HEK293 (cell line): Measurements from ENCODE around the gene STPG3.

Source experiments
- CTCF ChIA-PET: fragments of 350-600 bp; formaldehyde crosslinking; extraction: SDS; loops from one replicate; lab custom pipeline; 2021; ENCODE audit warnings: antibody characterized with exemption; lab: Yijun Ruan, JAX
- POLR2A ChIA-PET: fragments of 300-600 bp; formaldehyde crosslinking; extraction: SDS; loops from one replicate; lab custom pipeline; 2020; ENCODE audit warnings: antibody characterized with exemption, inconsistent platforms; lab: Yijun Ruan, JAX
- H3K27ac ChIP-seq: fragments of 200-500 bp; sonication (Bioruptor generic); 2 replicates; pipeline ENCODE4 v1.5.1; 2014; ENCODE audit warnings: low read depth, low read length, control low read depth, inconsistent platforms; ENCODE audit errors: extremely low read depth
- H3K36me3 ChIP-seq, 2 experiments: fragments of 200-500 bp in 1 of 2; sonication (Bioruptor generic) in 1 of 2; 1 replicate in 1 of 2; 2 replicates in 1 of 2; pipeline ENCODE4 v1.5.1; 2014 to 2017; ENCODE audit warnings: inconsistent platforms in 2 of 2, low read length in 2 of 2; ENCODE audit not compliant: control insufficient read depth in 2 of 2, insufficient read depth in 1 of 2
- H3K4me1 ChIP-seq: fragments of 200-500 bp; sonication (Bioruptor generic); 2 replicates; pipeline ENCODE4 v1.5.1; 2014; ENCODE audit warnings: mild to moderate bottlenecking, low read length, inconsistent platforms; ENCODE audit not compliant: control insufficient read depth, insufficient read depth
- H3K4me3 ChIP-seq: 2 replicates; pipeline ENCODE4 v1.5.1; 2011; ENCODE audit warnings: low read depth, mild to moderate bottlenecking, control low read depth, low read length, moderate library complexity
- H3K9me3 ChIP-seq: fragments of 200-500 bp; sonication (Bioruptor generic); 2 replicates; pipeline ENCODE4 v1.5.1; 2014; ENCODE audit warnings: low read depth, low read length, inconsistent platforms; ENCODE audit not compliant: control insufficient read depth, insufficient read depth
- GLI4 ChIP-seq: fragments of 450-650 bp; formaldehyde crosslinking; IDR thresholded peaks from 2 replicates; pipeline ENCODE4 v1.5.1; 2016; ENCODE audit warnings: missing biosample characterization, missing genetic modification characterization
- GLIS1 ChIP-seq: fragments of 450-650 bp; formaldehyde crosslinking; IDR thresholded peaks from 2 replicates; pipeline ENCODE4 v1.5.1; 2016; ENCODE audit warnings: missing biosample characterization, missing genetic modification characterization
- GLIS2 ChIP-seq: fragments of 450-650 bp; formaldehyde crosslinking; IDR thresholded peaks from 2 replicates; pipeline ENCODE4 v1.5.1; 2016; ENCODE audit warnings: missing biosample characterization, missing genetic modification characterization
- OVOL3 ChIP-seq: fragments of 450-650 bp; formaldehyde crosslinking; IDR thresholded peaks from 2 replicates; pipeline ENCODE4 v1.5.1; 2016; ENCODE audit warnings: missing biosample characterization, missing genetic modification characterization
- SP2 ChIP-seq: fragments of 450-650 bp; formaldehyde crosslinking; IDR thresholded peaks from 2 replicates; pipeline ENCODE4 v1.5.1; 2016; ENCODE audit warnings: missing biosample characterization, missing genetic modification characterization
- ZBTB17 ChIP-seq: fragments of 450-650 bp; formaldehyde crosslinking; IDR thresholded peaks from 2 replicates; pipeline ENCODE4 v1.5.1; 2016; ENCODE audit warnings: missing biosample characterization, missing genetic modification characterization
- ZBTB48 ChIP-seq: fragments of 450-650 bp; formaldehyde crosslinking; IDR thresholded peaks from 2 replicates; pipeline ENCODE4 v1.5.1; 2016; ENCODE audit warnings: missing biosample characterization, missing genetic modification characterization
- ZNF175 ChIP-seq: fragments of 450-650 bp; formaldehyde crosslinking; IDR thresholded peaks from 2 replicates; pipeline ENCODE4 v1.5.1; 2016; ENCODE audit warnings: missing biosample characterization, missing genetic modification characterization
- ZNF394 ChIP-seq: fragments of 450-650 bp; formaldehyde crosslinking; IDR thresholded peaks from 2 replicates; pipeline ENCODE4 v1.5.1; 2016; ENCODE audit warnings: missing biosample characterization, missing genetic modification characterization, mild to moderate bottlenecking, moderate library complexity, borderline replicate concordance
- ZNF549 ChIP-seq: fragments of 450-650 bp; IDR thresholded peaks from 2 replicates; pipeline ENCODE4 v1.5.1; 2018; ENCODE audit warnings: missing biosample characterization, missing genetic modification characterization, mild to moderate bottlenecking, inconsistent platforms, moderate library complexity
- ZNF561 ChIP-seq: fragments of 450-650 bp; IDR thresholded peaks from 2 replicates; pipeline ENCODE4 v1.5.1; 2018; ENCODE audit warnings: missing biosample characterization, missing genetic modification characterization, borderline replicate concordance
- ZNF610 ChIP-seq: fragments of 450-650 bp; formaldehyde crosslinking; IDR thresholded peaks from 2 replicates; pipeline ENCODE4 v1.5.1; 2016; ENCODE audit warnings: missing biosample characterization, missing genetic modification characterization, borderline replicate concordance
- ZNF660 ChIP-seq: fragments of 450-650 bp; IDR thresholded peaks from 2 replicates; pipeline ENCODE4 v1.5.1; 2018; ENCODE audit warnings: missing biosample characterization, mild to moderate bottlenecking, missing genetic modification characterization
- ZNF701 ChIP-seq: fragments of 450-650 bp; formaldehyde crosslinking; IDR thresholded peaks from 2 replicates; pipeline ENCODE4 v1.5.1; 2016; ENCODE audit warnings: missing biosample characterization, missing genetic modification characterization
- ZNF768 ChIP-seq: fragments of 450-650 bp; formaldehyde crosslinking; IDR thresholded peaks from 2 replicates; pipeline ENCODE4 v1.5.1; 2018; ENCODE audit warnings: missing biosample characterization, mild to moderate bottlenecking, missing genetic modification characterization
- ZNF830 ChIP-seq: fragments of 450-650 bp; IDR thresholded peaks from 2 replicates; pipeline ENCODE4 v1.5.0; 2018; ENCODE audit warnings: missing biosample characterization, missing genetic modification characterization, low read depth, mild to moderate bottlenecking, moderate library complexity
- TF ChIP-seq, protein P1 (sequence below): fragments of 450-650 bp; IDR thresholded peaks from 2 replicates; pipeline ENCODE4 v1.5.1; 2018; ENCODE audit warnings: missing biosample characterization, mild to moderate bottlenecking, missing genetic modification characterization
- TF ChIP-seq, protein P2 (sequence below): fragments of 450-650 bp; formaldehyde crosslinking; IDR thresholded peaks from 2 replicates; pipeline ENCODE4 v1.5.1; 2016; ENCODE audit warnings: missing biosample characterization, missing genetic modification characterization

The STPG3 gene

DNA sequence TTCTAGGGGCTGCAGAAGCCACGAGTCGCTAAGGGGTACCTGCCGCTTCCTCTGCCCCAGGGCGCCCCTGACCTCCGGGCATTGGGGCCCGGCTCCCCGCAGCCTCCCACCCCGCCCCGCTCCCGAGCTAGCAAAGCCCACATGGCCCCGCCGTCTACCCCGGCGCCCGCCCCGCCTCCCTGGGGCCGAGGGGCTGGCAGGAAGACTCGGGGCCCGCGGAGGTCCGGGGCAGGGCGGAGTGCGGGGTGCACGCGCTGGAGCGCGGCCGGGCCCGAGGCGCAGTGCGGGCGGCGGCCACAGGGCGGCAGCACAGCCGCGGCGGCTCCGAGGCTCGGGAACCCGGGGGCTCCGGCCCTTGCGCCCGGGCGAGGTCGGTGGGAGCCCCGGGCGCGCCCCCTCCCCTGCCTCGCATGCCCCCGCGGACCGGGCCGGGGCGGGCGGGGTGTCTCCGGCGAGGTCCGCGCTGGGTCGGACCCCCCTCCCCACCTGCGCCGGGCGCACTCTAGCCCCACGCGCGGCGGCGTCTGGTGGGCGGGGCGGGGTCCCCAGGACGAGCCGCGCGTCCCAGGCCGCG is 44.2 kb downstream of the STPG3 start (continued):
- TF ChIP-seq ZNF561 (tag by site-specific recombination) (no peak), ZNF830 (no peak), OVOL3 (no peak)

DNA sequence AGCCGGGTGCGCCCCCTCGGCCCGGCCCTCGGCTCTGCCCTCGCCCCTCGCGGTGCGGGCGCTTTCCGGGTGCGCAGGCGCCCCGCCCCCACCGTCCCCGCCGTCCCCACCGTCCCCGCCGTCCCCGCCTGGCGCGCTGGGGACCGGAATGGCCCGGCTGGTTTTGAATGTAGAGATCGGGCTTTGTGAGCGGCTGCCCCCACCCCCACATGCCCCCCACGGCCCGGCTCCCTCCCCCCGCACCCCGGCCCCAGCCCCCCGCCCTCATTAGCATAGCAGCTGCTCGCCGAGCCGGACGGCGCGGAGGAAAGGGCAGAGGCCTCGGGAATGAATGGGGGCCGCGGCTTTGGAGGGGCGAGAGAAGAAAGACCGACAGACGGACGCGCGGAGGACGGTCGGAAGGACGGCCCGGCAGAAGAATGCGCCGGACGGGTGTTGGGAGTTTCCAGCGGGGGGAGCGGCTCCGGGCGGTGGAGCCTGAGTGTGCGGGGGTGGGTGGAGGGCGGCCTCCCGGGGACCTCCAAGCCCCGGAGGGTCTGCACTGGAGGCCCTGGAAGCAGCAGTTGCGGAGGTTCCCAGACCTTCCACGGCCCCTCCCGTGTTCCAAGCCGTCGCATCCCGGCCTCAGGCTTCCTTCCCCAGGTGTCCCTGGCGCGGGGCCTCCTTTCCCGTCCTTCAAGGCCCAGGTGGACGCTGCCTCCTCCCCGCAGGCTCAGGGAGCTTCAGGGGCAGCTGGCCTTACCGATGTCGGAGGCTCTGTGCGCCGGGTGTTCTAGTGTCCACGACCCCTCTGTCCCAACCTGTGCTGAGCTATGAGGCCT is 45.0 kb downstream of the STPG3 start:
- no peaks in the 10 kb centered on the region for H3K9me3 ChIP-seq
- POLR2A ChIA-PET = interaction anchor here (1.1 kb wide), 1 partner anchor 127 kb away, joined by 5 read pairs; the partner anchor contains the start of genes EXD3 and NOXA1
- H3K27ac ChIP-seq = no peak overlapping the region; the same call in 1 of the 2 replicates
- CTCF ChIA-PET = interaction anchor here (0.9 to 4.9 kb wide), 4 partner anchors 9 to 229 kb away, joined by 4 to 21 read pairs (median 5); partner anchors contain the start of genes EXD3 and NOXA1
- peaks cover 10% of the 10 kb centered on the region for H3K4me1 ChIP-seq
- no peak for TF ChIP-seq ZNF610 (tag by site-specific recombination)
- no peak for TF ChIP-seq ZNF394 (tag by site-specific recombination)
- 0 out of 2 replicates have a peak, but pooled peaks have one; percentile 18 for TF ChIP-seq GLIS2 (tag by site-specific recombination)
- TF ChIP-seq GLI4 (tag by site-specific recombination) = peak; percentile 89; the same call in 1 of the 2 replicates
- 0 out of 2 replicates have a peak, but pooled peaks have one; percentile 41 for TF ChIP-seq ZBTB48
- H3K36me3 ChIP-seq = no peaks in the 10 kb centered on the region
- H3K4me3 ChIP-seq = no peak overlapping the region

DNA sequence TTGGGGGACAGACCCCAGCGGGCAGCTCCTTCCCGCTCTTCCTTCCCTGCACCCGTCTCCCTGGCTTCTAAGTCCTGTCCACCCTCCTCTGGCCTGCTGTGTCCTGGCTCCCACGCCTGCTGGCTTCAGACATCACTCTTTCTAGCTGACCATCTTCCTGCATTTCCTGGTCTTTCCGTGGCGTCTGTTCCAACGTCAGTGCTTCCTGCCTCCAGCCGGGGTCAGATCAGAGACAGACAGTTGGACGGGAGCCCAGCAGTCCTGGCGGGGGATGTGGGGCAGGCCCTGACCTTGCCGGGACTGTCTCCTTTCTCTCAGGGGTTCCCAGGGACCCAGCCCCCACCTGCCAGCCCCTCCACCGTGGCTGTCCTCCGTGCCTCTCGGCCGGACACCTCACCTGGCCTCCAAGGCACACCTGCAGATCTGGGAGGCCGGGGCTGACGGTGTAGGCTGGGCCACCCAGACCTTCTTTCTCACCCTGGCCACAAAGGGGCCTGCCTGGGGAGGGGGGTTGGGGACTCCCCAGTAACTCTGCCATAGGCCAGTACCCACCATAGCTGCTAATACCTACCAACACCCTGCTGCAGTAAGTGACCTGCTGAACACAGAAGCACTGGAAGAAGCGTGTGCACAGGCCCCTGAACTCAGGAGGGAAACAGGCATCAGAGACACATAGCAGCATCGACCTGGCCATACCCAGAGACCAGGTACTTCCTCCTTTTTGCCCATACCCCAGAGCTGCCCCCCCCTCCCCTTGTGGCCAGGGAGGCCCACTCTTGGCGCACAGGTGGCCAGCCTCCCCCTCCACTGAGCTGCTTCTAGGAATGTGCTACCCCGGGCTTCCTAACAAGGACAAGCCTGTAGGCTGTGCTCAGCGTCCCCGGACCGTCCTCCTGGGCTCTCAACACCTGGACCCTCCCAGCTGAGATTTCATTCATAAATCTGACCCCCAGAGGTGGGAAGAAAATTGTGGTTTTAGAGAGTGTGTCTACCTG is 45.9 kb downstream of the STPG3 start:
- Histone ChIP-seq H3K9me3 (no peaks in the 10 kb centered on the region), H3K27ac (no peak overlapping the region), H3K4me1 (peaks cover 10% of the 10 kb centered on the region), H3K4me3 (no peak overlapping the region), H3K36me3 (no peaks in the 10 kb centered on the region)
- CTCF ChIA-PET = interaction anchor here (0.6 to 4.9 kb wide), 6 partner anchors 10 to 251 kb away, joined by 3 to 21 read pairs (median 4); partner anchors contain the start of genes EXD3, NELFB, NOXA1 and NPDC1
- 0 out of 2 replicates have a peak, but pooled peaks have one; percentile 7 for TF ChIP-seq SP2 (tag by site-specific recombination)
- no peak for TF ChIP-seq ZNF175
- TF ChIP-seq ZNF660 (tag by site-specific recombination) = no peak
- 0 out of 2 replicates have a peak, but pooled peaks have one; percentile 39 for TF ChIP-seq ZNF768 (tag by site-specific recombination)
- peak; percentile 70 for TF ChIP-seq GLIS1 (tag by site-specific recombination)
- TF ChIP-seq, protein P1, sequence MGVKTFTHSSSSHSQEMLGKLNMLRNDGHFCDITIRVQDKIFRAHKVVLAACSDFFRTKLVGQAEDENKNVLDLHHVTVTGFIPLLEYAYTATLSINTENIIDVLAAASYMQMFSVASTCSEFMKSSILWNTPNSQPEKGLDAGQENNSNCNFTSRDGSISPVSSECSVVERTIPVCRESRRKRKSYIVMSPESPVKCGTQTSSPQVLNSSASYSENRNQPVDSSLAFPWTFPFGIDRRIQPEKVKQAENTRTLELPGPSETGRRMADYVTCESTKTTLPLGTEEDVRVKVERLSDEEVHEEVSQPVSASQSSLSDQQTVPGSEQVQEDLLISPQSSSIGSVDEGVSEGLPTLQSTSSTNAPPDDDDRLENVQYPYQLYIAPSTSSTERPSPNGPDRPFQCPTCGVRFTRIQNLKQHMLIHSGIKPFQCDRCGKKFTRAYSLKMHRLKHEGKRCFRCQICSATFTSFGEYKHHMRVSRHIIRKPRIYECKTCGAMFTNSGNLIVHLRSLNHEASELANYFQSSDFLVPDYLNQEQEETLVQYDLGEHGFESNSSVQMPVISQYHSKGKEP (tag by site-specific recombination) = no peak
- 0 out of 2 replicates have a peak, but pooled peaks have one; percentile 6 for TF ChIP-seq GLI4 (tag by site-specific recombination)
- no peak for TF ChIP-seq ZNF549
- TF ChIP-seq, protein P2, sequence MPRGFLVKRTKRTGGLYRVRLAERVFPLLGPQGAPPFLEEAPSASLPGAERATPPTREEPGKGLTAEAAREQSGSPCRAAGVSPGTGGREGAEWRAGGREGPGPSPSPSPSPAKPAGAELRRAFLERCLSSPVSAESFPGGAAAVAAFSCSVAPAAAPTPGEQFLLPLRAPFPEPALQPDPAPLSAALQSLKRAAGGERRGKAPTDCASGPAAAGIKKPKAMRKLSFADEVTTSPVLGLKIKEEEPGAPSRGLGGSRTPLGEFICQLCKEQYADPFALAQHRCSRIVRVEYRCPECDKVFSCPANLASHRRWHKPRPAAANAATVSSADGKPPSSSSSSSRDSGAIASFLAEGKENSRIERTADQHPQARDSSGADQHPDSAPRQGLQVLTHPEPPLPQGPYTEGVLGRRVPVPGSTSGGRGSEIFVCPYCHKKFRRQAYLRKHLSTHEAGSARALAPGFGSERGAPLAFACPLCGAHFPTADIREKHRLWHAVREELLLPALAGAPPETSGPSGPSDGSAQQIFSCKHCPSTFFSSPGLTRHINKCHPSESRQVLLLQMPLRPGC (tag by site-specific recombination) = no peak
- no peak for TF ChIP-seq ZBTB17 (tag by site-specific recombination)
- no peak for TF ChIP-seq ZNF701 (tag by site-specific recombination)
- POLR2A ChIA-PET = interaction anchor here (0.5 to 1.1 kb wide), 4 partner anchors 42 to 165 kb away, joined by 3 to 7 read pairs (median 4); partner anchors contain the start of genes EXD3, NELFB, NOXA1 and TUBB4B
